Measurements from ENCODE around the gene GATA2.

GATA2 gene

DNA sequence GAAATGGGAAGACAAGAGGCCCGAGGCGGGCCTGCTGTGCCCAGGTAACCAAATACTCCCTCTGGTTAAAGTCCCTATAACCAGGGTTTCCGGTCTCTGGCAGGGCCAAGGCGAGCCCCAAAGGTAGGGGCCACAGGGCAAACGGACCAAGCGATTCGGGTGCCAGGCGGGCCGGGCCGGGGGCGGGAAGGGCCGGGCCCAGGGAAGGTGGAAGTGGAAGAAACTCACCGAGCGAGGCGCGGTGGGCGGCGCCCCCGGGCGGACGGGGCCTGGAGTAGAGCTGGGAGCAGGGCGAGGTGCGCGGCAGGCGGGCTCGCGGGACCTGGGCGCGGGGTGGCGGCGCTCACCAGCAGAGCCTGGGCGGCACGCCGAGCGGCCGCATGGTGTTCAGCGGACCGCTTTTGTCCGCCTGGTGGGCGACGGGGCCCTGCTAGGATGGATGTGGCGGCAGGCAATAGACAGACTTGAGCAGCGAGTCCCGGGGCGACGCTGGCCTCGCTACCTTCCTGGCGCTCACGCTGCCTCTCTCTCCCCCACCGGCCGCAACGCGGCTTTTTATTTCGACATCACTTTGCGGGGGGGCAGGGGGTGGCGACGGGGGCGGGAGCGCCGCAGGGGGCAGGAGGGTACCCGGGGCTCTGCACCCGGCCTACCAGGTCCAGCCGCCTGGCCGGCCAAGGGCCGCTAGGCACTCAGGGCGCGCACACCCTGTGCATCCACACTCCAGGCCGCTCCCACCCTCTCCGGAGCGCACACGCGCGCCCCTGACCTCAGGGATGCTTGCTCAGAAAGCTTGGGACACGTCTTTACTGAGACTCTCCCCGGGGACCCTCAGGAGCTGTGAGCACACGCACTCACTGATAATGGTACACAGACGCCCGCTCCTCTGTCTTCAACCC is at the start of gene GATA2:
Gene GATA2 (minus strand): TSS at position 531 of the 899 bp plus-strand sequence. CDS start 6,170 bp downstream, outside the sequence.
- DNase-seq, result peak; percentile 12

DNA sequence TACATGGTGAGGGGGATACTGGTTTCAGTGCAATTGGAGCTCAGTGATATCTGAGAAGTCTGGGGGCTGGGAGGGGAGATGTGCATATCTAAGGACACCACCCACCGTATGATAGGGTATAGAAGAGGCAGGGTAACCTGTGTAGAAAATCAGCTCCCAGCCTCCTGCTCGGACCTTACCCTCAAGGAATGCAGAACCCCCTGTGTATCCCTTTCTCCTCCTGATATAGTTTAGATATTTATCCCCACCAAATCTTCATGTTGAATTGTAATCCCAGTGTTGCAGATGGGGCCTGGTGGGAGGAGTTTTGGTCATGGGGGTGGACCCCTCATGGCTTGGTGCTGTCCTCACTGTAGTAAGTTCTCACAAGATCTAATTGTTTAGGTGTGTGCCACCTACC is 48.2 kb upstream of the GATA2 start:
- DNase-seq, result no peak

DNA sequence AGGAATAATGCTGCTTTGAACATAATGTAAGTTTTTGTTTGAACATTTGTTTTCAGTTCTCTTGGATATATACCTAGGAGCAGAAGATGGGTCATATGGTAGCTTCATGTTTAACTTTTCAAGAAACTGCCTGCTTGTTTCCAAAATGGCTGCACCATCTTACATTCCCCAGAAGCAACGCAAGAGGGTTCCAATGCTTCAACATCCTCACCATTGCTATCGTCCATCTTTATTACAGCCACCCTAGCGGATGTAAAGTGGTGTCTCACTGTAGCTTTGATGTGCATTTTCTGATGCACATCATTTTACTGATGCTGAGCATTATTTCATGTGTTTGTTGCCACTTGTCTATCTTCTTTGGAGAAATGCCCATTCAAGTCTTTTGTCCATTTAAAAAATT is 46.4 kb upstream of the GATA2 start:
- no peak for DNase-seq

DNA sequence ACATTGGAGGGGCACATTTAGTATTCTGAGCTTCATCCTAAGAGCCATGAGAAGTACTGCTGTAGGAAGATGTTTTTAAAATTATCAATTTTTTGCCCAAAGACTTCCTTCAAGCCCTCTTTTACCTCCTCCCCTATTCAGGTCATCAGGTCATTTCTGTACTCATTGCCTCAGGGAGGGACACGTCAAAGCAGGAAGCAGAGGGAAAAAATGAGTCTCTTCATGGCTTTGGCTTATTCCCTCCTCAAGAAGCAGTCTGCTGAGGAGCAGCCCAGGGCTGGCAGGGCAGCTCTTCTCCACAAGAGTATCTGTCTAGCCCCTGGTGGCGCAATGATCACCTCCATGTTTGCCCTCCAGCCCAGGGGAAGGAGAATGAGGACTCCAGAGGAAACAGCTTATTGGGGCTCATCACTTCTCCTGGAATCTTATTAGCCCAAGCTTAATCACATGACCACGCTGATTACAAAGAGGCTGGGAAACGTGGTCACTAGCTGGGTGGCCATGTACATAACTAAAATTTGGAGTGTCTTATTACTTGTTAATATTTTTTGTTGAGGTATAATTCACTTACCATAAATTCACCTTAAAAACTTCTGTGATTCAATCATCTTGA is 44.2 kb upstream of the GATA2 start:
- DNase-seq, result no peak

GRCh38 chr3:128532012-128532983 is 39.3 kb upstream of the GATA2 start:
- no peak for DNase-seq

- DNase-seq, result no peak
These were observed 31.6 kb upstream of the GATA2 start for GRCh38 chr3:128524374-128525299.

DNA sequence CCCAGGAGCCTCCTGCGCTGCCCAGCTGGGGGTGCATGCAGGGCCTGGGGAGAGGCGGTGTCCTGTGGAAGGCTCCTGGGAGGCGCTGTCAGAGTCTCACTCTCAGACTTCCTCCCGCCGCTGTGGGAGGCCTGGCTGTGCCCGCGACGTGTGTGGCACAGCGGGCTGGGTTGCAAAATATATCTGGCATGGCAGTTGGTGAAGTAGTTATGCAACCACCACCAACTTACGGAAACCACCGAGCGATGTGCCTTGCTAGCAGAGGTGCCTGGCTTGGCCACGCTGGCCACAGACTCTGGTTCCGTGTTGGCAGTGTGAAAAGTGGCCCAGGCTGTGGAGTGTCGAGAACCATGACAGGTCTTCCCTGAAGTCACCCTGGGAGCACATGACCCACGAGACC is 30.6 kb upstream of the GATA2 start:
- DNase-seq, result no peak

DNA sequence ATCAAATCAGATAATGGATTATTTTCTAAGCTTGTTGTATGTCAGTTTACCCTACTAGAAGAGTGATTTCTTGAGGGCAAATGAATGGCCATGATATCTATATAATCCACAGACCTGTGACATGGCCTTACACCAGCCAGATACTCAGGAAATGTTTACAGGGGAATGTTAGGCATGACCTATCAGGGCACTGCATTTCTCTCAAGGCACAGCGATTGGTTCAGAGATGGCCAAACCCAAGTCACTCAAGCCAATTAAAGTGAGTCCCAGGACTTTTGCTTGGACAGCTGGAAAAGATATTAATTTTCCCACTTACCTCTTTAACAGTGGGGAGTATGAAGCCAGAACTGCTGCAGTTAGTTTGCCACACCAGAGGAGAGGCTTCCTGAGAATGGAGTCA is 28.7 kb upstream of the GATA2 start:
- DNase-seq, result no peak

DNA sequence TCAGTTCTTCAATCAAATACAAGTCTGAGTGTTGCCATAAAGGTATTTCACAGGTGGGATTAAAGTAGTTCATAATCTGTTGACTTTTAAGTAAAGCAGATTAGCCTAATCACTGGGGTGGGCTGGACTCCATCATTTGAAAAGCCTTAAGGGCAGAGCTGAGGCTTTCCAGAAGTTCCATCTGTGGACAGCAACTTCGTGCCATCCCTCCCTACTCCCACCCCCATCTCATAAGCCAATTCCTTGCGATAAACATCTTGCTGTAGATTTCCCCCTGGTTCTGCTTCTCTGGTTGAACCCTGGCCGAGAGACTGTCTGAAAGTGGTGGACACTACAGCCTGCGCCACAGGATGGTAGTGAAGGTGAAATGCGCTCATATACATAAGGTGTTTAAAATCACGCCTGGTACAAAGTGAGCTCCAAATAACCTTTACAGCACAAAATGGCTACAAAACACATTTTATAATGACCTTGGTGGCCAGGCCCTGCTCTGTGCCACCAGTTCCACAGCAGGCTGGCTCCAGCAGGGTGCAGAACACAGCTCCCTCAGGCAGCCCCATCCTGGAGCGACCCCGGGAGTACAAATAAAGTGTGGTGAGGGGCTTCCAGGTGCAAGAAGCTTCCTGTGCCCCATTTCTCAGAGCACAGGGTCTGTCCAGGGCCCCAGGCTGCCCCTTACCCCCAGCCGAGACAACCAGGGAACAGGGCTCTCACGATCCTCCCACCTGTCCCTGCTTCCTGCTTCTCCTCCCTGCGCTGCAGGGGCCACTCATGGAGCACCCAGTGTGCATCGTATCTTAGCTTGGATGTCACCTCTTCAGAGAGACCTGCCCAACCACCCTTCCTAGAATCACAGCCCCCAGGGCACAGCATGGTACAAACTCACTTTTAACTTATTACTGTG is 25.8 kb upstream of the GATA2 start:
- no peak for DNase-seq

DNA sequence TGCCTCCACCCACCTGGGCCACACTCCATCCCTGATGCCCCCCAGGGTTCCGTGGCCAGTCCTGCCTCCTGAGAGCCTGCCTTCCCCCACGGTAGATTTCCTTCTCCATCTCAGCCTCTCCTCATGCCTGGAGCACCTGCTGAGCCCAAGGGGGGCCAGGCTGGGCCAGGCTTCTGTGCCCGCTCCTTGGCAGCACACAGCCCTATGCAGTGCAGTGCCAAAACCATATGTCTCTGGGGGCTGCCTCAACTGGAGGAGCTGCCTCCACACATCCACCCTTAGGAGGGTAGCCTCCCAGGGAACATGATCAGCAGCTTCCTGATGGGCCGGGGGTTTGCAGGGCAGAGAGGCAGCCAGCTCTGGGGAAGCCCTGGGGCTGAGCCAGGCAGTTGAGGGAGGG is 24.6 kb upstream of the GATA2 start:
- no peak for DNase-seq

DNA sequence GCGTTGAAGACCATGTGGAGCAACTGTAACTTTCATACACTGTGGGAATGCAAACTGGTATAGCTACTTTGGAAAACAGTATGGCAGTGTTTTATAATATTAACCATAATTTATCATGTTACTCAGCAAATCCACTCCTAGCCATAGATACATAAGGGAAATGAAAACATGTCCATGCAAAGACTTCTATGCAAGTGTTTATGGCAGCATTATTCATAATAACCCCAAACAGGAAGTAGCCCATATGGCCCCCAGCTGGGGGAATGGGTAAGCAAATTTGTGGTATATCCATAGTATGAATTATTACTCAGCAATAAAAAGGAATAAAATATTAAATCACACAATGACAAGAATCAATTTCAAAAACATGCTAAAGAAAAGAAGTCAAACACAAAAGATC is 23.0 kb upstream of the GATA2 start:
- DNase-seq, result no peak

DNA sequence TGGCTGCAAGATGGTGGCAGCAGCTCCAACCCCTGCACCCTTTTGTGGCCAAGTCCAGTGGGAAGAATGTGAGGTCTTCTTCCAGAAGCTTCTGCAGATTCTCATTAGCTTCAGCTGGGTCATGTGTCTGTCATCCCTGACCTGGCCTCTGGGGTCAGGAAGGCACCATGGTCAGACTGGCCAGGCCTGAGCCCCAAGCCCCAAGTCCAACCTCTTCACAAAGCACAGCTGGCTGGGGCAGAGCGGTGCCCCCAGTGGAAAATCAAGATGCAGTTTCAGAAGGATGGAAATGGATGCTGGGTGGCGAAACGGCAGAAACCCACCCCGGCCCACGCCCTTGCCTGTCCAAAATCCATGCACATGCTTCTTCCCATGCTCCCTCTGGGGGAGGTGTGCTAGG is 15.9 kb upstream of the GATA2 start:
- no peak for DNase-seq

DNA sequence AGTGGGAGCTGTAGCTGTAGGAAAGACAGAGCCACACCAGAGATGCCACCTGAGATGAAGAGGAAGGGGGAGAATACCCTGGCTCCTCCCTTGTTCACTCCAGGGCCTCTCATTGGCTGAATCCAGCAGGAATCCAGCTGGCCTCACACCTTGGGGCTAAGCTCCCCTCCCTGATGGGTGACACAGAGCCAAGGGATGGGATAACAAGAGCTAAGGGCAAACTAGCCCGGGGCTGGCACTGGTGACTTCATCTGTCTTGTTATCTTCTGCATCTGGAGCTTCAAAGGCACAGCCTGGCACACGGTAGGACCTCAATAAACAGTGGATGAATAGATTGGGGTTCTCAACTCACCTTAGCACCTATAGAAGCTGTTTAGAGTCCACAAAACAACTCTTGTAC is 13.8 kb upstream of the GATA2 start:
- no peak for DNase-seq

DNA sequence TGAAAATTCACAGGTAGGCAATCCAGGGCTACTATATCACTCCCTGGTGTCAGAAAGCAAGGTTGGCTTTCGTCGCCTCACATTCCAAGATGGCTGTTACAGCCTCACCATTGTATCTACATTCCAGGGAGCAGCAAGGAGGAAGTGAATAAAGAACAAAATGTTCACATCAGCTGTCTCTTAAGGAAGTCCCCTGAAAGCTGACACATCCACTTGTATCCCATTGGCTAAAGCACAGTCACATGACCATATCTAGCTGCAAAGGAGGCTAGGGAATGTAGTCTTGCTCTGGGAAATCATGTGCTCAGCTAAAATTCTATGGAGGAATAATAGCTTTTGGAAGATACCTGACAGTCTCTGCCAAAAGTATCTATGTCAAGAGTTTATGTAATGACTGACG is 12.8 kb upstream of the GATA2 start:
- no peak for DNase-seq

DNA sequence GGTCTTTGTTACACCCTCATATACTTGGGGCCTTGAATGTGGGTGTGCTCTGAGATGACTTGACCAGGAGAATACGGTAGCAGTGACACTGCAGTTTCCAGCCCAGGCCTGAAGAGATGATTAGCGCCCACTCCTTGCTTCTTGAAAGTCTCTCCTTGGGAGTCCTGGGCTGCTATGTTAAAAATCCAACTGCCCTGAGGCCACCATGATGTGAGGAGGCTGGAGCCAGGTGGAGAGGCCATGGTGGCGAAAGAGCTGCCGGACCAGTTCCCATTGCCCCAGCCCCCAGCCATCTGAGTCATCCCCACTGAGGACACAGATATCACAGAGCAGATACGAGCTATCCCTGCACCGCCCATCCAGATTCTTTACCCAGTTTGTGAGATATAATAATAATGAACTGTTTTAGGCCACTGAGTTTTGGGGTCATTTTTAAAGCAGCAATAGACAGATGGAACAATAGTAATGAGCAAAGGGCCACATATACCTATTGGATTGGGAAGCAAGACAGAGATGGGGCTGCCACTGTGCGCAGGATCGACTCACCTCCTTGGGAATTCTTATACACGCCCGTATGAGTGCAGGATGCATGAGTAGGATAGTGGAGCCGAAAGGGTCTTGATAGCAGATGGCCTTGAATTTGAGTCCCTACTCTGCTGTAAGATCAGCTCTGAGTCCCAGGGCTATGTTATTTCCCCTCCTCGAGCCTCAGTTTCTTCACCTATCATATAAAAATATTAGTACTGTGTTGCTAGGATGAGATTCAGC is 12.1 kb upstream of the GATA2 start:
- no peak for DNase-seq

DNA sequence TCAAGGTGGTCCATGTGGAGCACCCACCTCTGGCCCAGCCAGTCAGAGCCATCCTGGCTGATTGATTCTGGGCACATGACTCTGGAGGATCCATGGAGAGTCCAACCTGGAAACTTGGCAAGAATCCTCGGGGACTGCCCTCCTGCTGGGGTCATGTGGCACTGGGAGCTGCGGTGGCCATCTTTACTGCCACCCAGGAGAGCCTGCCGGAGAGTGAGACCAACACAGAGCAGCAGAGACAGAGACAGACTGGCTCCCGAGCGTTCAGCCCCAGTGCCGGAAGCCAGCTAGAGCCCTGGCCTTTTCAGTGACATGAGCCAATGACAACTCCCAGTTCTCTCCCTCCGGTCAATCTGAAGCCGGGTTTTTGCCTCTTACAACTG is 11.5 kb upstream of the GATA2 start:
- no peak for DNase-seq

GRCh38 chr3:128503751-128504532 is 10.9 kb upstream of the GATA2 start:
- DNase-seq, result no peak

- no peak for DNase-seq
These were observed 10.2 kb upstream of the GATA2 start for GRCh38 chr3:128503164-128503651.

- DNase-seq, result no peak
These were observed 9.7 kb upstream of the GATA2 start for GRCh38 chr3:128502712-128503111.
